Suppressor macrophage (primary cell): ENCODE data around the gene NEUROD1.

Source experiments
- DNase-seq, 4 experiments: peaks; one replicate each; pipeline ENCODE4 v3.0.0-alpha.2; 2020 to 2022

NEUROD1 gene

GRCh38 chr2:181680937-181681811, 857 bp upstream of the NEUROD1 start:
- DNase-seq, result peak in 1 of 4 experiments; percentile 11

DNA sequence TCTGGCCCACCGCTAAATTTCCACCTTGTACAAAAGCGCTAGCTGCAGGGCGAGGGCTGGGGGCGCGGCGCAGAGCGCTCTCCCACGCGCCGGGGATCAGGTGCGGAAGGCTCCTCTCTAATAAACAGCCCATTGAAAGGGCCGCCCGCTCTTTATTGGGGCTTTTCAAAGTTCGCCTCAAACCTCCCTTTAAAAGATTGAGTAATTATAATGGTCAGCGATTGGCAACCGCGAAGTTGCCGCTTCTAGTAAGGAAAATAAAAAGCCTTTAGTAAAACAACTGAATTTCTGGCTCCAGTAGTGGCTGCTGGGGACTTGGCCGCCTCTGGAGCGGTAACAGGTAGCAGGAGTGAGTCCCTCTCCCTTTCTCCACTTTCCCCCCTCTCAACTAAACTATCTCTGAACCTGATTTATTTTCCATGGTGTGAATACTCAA, 755 bp downstream of the NEUROD1 start:
- no peak for DNase-seq

DNA sequence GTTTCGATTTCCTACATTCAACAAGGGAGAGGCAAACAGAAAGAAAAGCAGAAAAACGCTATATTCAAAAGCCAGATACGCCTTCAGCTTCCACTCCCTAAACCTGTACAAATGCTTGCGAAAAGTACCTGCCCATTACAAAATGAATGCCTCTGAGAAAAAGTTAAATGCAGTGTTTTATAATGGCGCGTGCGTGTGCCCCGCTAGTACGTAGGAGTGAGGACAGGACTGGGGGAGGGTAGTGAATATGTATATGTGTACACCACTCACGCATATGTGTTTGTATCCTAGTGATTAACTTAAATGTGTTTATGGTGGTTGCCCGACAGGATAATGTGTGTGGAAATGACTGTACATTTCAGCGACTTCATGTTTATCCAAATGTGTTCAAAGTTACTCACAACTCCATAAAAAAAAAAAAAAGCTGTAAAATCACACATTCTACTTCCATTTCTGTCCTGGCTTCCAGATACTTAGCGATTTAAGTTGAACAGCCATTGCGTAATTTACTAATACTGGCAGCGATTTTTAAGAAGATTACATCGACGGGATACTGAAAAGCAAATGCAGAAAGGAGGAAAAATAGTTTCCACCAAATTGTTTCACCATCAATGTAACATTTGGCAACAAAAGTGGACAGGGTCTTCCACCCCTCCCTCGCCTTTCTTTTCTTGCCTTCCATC, 1.3 kb downstream of the NEUROD1 start:
- no peak for DNase-seq

DNA sequence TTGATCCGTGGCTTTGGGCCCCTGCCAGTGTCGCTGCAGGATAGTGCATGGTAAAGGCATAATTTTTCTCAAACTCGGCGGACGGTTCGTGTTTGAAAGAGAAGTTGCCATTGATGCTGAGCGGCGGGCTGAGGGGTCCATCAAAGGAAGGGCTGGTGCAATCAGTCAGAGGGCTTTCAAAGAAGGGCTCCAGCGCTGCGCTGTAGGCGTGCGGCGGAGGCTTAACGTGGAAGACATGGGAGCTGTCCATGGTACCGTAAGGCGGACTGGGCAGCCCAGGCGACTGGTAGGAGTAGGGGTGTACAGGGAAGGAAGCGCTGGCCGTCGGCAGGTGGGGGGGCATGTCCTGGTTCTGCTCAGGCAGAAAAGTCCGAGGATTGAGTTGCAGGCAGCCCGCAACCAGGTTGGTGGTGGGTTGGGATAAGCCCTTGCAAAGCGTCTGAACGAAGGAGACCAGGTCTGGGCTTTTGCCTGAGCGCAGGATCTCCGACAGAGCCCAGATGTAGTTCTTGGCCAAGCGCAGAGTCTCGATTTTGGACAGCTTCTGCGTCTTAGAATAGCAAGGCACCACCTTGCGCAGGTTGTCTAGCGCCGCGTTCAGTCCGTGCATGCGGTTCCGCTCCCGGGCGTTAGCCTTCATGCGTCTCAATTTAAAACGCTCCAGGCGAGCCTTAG, 2.3 kb downstream of the NEUROD1 start:
- DNase-seq, result peak; percentile 77 to 93 (median 84)

DNA sequence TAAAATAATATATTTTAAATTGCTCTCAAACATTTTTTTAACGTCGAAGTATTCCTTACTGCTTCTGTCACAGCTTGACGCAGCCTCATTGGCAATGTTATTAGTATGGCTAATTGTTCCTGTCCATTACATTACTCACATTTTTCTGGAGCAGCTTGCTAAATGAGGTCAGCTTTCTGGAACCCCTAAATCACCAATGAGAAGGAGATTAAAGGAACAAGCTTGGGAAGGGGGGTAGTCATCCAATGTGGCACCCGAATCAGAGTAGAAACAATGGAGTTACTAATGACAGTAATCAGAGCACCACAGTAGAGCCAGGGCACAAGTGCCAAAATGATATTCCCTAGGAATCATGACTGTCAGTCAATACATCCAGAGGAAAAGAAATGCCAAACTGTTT, 5.1 kb downstream of the NEUROD1 start:
- no peak for DNase-seq

- no peak for DNase-seq
Measured at GRCh38 chr2:181674461-181674860, 5.9 kb downstream of the NEUROD1 start.

DNA sequence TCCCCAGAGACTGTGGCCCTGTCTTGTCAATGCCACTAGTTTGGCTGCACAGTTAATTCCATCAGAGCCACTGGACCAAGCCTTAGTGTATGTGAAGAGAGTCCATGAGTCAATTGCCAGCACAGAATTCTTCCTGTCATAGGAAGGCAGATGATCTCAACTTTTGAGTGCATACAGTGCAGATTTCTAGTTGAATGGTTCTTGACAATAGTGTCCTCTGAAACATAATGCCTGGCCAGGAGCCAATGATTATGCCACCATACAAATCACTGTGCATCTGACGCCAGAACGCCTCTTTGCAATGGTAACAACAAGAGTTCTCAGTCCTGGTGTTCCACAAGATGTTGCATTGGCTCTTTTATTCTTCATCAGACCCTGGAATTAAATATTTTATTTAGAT, 7.1 kb downstream of the NEUROD1 start:
- DNase-seq, result peak in 1 of 4 experiments; percentile 15

DNA sequence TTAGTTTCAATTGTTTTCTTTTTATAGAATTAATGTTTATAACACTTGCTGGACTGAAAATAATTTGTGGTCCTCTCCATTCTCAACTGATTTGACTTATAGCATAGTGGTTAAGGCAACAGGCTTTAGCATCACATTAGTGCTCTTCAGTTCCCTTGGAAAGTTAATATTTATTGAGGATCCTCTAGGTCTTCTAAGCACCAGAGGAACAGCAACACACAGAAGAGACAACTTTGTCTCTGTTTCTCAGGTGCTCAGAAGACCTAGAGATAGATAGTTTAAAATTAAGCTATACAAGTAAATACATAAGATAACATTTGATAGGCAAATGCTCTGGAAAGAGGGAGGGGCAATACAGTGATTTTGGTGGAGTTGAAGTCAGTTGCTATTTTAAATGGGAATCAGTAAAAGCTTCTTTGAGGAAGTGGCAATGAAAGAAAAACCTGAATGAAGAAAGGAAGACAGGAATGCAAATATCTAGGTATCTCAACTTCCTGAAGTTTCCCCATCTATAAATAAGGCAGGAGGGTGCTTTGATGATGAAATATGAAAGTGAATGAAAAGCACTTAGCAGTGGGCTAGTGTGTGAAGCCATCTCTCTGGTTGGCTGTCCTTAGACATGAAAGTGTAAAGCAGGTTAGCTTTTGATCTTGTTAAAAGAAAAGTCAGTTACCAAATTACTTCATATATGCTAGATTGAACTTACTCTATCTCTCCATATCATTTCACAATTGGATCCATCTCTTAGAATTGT, 7.9 kb downstream of the NEUROD1 start:
- DNase-seq, result no peak

DNA sequence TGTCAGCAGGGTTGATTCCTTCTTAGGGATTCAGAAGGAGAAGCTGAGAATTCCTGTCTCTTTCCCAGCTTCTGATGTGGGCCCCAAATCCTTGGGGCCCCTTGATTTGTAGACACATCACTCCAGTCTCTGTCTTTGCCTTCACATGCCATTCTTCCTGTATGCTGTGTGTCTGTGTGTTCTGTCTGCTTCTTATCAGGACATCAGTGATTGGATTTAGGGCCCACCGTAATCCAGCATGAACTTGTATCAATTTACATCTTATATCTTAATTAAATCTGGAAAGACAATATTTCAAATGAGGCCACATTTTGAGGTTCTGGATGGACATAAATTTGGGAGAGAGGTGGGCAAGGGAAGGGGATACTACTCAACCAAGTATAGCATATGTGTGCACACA, 9.7 kb downstream of the NEUROD1 start:
- no peak for DNase-seq

- DNase-seq, result no peak
Measured at GRCh38 chr2:181667234-181667633, 13.1 kb downstream of the NEUROD1 start.

- DNase-seq, result no peak
Measured at GRCh38 chr2:181662287-181662686, 18.0 kb downstream of the NEUROD1 start.

- no peak for DNase-seq
Measured at GRCh38 chr2:181660181-181660580, 20.1 kb downstream of the NEUROD1 start.

- DNase-seq, result no peak
Measured at GRCh38 chr2:181658444-181658843, 21.9 kb downstream of the NEUROD1 start.

DNA sequence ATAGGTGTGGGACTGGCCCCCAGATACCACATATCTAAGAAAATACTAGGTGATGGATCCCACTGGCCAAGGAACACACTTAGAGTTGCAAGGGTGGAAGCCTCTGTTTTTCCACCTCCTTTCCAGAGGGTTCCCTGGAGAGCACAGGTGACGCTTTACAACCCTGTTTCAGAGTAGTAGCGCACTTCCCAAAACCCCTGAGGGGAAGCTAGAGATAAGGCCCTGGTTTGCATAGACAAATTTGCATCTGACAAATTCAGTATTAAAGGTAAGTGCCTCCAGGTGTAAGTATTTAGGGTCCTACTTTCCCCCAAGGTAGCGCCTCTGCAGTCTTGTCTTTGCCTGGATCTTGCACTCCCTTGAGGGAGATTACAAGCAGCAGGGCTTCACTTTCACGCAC, 22.9 kb downstream of the NEUROD1 start:
- no peak for DNase-seq

DNA sequence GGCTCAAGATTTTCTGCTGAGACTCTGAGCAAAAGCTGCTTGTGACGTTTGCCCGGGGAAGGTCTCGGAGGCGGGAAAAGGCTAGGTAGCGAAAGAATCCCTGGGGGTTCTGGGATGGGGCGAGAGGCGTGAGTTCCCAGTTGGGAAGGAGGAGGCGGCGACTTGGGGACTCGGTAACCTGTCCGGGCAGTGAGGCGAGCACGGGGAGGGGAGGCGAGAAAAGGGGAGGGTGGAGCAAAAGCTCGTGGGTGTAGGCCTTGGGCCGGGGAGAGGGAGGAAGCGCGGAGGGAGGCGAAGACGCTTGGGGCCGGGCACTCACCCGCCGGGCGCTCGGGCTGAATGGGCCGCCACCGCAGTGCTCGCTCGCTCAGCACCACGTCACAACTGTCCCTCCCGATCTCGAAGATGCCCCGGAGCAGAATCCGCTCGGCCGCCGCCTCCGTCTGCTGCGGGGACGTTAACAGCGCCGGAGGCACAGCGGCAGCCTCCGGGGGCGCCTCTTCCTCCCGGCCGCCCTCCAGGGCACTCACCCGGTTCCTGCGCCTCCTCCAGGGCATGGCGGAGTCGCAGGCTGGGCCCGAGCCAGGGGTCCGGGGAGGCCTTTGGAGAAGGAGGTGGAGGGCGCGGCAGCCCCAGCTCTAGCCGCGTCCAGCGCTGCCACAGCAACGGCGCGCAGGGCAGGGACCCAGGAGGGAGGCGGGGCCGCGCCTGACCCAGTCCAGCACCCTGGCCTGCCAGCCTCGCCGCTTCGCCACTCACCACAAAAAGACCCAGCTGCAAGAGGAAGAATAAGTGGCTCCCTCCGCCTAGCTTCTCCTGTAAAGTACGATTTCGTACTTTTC, 23.6 kb downstream of the NEUROD1 start, which contains the start of gene CERKL:
TSS of gene CERKL (minus strand) at position 656 of the 842 bp plus-strand sequence. CDS start at position 557, 99 bp downstream.
- DNase-seq, result peak; percentile 30 to 67 (median 55)

DNA sequence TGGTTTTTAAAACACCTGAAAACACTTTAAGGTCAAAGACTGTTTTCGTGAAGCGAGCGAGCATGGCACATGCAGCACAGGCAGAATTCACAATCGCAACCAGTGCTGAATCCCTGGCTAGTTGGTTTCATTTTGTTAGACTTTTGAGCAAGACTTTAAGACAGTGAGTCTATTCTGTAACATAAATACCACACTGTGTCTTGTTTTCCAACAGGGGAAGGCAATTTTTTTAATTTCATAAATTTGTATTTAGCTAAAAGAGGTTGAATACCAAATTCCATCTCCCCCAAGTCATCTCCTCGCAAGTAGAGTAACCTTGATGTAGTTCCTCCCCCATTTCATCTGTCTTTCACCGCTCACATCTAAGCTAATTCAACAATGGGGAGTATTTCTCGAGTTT, 24.8 kb downstream of the NEUROD1 start:
- DNase-seq, result no peak

- no peak for DNase-seq
Measured at GRCh38 chr2:181649436-181649979, 30.8 kb downstream of the NEUROD1 start.

GRCh38 chr2:181648478-181649155, 31.7 kb downstream of the NEUROD1 start:
- DNase-seq, result no peak

- no peak for DNase-seq
Measured at GRCh38 chr2:181646415-181646987, 33.8 kb downstream of the NEUROD1 start.

DNA sequence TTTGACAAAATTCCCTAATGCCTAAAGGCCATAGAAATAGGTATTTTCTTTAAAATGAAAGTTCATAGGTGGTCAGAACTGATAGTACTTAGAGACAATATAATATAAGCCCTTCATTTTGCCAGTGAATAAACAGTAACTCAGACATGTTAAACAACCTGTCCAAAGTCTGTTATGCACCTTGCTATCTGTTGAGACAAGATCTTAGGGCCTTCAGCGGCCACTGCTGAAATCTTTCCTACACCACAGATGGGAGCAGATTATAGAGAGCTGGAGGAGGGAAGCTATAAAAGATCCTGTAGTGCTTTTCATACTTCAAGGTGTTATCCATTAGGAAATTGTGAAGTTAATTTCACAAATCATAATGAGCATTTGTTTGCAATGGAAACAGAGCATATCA, 37.2 kb downstream of the NEUROD1 start:
- no peak for DNase-seq
